ENCODE results near the gene MMAA.

DNA sequence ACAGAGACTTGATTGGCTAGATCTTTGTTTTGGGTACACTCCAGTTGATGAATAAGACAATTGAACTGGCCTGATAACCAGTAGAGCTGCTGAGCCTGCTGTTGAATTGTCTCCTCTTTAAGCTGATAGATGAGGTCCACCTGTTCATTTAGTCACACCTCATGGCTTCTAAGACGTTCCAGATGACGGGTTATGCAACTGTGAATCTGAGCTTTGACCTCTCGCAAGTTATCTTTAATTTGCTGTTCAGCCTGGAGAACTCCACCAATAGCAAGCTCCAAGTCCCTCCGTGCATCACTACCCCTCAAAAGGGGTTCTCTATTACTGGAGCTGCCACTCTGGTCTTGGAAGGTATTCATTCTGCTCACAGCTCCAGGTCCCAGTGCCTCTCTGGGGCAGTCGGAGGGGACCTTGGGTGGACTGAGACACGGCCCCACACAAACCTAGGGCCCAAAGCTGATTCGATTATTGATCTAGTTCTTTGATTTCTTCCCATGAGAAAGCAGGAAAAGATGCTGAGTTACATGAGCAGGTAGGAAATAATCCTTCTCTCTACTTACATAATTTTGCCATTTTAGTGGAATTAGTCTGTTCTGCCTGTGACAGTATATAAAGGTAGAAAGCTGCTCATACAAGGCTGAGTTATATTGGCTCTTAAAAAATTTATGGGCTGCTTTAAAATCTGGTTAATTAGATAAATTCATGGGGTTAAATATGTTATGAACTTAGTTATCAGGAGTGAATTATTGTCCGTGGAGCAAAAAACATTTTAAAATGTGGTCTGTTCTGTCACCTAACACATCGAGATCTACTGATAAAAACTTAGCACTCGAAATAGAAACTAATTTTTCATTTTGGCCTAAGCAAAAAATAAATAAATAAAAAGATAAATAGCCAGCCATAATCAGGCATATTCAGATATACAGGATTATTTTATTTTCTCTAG is 6.8 kb downstream of the MMAA start:
- TF ChIP-seq POLR2AphosphoS5 (IDR thresholded peaks at IDR 0.05; ENCODE audit: borderline replicate concordance, low read depth, low read length) (no peak), EZH2 (IDR thresholded peaks at IDR 0.05) (no peak), FOXP2 (optimal IDR thresholded peaks at IDR 0.05; ENCODE audit: control extremely low read depth, extremely low read length, insufficient read depth) (no peak)
